HG03159 (cell line): ENCODE results near the gene RAPGEF5.

Experiments
- ATAC-seq: cut with Tn5 transposase; IDR thresholded peaks from one replicate; pipeline ENCODE4 v1.9.1; 2021; ENCODE audit warnings: mild to moderate bottlenecking, moderate library complexity; ENCODE audit not compliant: unreplicated experiment

RAPGEF5 gene

GRCh38 chr7:22229148-22229547, 127.8 kb downstream of the RAPGEF5 start:
- no peak for ATAC-seq

DNA sequence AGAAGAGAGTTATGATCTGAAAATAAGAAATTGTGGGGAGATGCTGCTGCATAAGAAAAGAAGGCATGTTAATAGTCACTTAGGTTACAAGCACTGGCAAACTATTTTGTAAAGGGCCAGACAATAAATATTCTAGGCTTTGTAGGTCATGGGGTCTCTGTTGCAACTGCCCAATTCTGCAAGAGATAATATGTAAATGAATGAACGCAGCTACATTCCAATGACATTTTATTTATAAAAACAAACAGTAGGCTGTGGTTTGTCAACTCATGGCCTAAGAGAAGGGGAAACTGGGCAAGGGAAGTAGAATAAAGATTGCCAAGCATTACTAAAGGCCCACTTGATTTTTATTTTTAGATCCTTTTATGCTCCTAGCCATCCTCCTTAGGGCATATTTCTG, 133.1 kb downstream of the RAPGEF5 start:
- ATAC-seq = no peak

DNA sequence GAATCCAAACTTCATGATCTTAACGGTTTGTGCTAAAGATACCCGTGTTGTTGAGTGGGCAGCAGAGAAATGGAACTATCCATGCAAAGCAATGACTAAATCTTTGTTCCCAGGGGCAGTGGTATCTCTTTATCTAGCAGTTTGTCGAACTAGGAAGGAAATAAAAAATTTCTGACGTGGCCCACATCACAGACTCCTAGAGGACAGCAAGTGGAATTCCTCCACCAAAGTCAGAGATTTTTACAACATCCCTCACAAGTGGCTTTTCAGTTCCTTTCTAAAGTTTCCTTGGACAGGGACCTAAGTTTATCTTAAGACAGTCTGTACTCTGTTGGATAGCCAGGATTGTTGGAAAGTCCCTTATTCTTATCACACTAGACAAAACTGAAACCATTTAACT, 136.0 kb downstream of the RAPGEF5 start:
- ATAC-seq = no peak

DNA sequence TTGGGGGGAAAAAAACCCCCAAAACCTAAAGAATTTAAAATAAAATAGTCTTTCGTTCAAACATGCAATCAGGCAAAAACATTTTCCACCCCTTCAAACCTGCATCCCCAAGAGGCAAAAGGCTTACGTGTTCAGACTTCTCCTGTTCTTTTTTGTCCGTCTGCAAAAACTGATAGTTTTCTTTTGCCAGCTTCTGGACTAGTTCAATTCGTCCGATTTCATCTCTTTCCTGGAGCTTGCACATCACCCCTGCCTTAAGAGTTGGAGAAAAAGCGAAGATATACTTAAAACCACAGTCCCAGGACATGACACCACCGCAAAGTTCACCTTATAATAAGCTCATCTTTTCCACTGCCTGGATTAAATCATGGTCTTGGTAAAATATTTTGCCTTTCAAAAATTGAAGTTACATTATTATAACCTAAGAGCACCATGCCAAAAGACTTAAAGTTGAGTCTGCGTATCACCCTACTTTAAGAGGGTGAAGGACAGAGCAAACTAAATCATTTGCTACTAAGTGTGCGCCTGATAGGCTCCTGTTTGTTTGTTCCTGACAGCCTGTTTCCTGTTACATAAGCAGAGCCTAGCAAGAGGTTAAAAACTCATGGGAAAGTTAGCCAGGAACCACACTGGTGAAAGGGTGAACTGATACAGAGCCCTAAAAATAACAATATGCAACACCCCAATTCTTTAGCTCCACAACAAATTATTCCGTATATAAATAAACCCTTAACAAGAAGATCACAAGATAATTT, 137.0 kb downstream of the RAPGEF5 start:
- no peak for ATAC-seq

GRCh38 chr7:22219036-22219435, 137.9 kb downstream of the RAPGEF5 start:
- no peak for ATAC-seq

GRCh38 chr7:22216832-22217475, 140.0 kb downstream of the RAPGEF5 start:
- ATAC-seq = no peak

DNA sequence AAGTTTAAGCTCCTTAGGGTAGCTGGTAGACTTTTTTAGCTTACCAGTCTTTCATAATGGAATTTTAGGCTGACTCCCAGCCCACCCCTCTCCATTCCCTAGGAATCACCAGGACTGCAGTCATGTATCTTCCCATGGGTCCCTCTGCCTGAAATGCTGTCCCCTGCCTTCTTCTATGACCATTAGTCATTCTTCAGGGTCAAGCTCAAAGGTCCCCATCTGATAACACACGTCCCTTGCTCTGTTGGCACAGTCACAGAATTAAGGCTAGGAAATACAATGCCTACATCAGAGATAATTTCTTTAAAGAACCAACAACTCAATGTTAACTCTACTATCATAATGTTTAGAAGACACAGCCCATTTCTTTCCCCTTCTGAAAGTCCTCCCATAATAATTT, 140.6 kb downstream of the RAPGEF5 start:
- no peak for ATAC-seq

GRCh38 chr7:22214000-22214399, 143.0 kb downstream of the RAPGEF5 start:
- ATAC-seq = no peak

DNA sequence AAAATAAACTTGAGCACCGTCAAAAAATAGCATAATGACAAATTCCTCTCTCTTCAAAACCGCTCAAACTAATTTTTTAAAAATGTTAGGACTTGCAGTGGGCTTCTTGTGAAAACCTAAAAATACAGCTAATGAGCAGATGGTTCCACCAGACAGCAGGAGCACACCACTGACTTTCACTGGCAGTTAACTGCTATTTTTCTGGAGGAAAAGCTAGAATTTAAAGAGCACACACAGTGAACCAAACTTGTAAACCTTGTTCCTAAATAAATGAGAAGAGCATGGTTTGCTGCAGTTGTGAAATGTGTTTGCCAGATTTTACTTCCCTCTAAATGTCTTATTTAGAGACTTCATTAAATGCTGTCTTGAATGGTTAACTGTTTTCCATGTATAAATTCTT, 143.9 kb downstream of the RAPGEF5 start:
- ATAC-seq = no peak

GRCh38 chr7:22210967-22211366, 146.0 kb downstream of the RAPGEF5 start:
- ATAC-seq = no peak

- ATAC-seq = no peak
These were observed 146.6 kb downstream of the RAPGEF5 start for GRCh38 chr7:22210355-22210754.

- no peak for ATAC-seq
These were observed 148.2 kb downstream of the RAPGEF5 start for GRCh38 chr7:22208799-22209198.

DNA sequence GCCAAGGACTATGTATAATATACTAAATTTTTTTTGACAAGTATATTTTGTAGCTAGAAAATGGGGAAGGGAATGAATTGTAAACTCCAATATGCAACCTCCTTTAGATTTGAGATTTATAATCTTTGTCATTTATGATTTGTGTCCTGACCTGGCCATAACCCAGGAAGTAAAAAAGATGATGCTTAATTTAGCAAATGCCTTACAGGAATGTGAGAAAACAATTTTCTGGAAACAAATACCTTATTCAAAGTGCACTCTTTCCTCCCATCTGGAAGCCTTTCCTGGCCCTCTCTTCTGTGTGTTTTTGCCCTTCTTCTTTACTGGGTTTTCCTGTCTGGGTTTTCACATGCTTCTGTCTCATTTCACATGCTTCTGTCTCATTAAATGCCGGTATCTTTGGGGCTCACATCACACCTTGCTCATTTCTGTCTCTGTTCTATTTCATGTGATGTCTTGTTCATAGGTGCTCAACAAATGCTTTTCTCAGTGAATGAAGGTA, 149.2 kb downstream of the RAPGEF5 start:
- no peak for ATAC-seq

GRCh38 chr7:22205631-22206030, 151.3 kb downstream of the RAPGEF5 start:
- no peak for ATAC-seq

- no peak for ATAC-seq
These were observed 152.6 kb downstream of the RAPGEF5 start for GRCh38 chr7:22204312-22204711.

GRCh38 chr7:22202141-22202540, 154.8 kb downstream of the RAPGEF5 start:
- ATAC-seq = no peak

GRCh38 chr7:22201186-22201880, 155.6 kb downstream of the RAPGEF5 start:
- no peak for ATAC-seq

DNA sequence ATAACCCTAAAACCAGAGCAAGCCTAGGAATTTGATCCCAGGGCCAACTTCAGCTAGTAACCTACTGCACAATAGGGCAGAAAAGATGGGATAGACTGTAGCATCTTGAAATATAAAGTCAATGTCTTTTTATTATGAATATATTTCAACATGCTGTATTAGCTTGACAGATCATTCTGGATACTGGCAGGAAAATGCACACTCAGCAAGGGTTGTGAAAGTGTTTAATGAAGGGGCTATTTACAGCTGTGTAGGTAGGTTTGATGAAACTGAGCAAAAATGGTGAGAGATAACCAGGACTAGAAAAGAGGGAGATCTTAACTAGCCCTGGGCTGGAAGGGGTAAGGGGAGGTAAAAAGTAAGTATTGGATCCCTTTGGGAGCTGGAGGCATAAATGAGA, 156.2 kb downstream of the RAPGEF5 start:
- ATAC-seq = no peak

DNA sequence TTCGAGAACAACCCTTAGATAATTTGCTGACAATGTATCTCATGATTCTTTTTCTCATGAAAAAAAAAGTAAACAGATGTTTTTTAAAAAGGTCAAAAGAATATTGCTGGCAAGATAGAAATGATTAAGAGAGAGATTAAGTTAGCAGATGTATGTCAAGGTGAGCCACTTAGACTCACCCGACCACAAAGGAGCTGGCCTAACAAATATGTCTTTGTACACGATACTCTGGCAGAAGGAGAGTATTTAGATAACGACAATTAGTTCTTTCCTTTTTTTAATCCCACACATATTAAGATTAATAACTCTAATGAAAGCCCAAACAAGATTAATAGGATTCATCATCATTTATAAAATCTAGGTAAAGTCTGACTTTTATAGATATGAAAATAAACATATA, 156.7 kb downstream of the RAPGEF5 start:
- ATAC-seq = no peak

DNA sequence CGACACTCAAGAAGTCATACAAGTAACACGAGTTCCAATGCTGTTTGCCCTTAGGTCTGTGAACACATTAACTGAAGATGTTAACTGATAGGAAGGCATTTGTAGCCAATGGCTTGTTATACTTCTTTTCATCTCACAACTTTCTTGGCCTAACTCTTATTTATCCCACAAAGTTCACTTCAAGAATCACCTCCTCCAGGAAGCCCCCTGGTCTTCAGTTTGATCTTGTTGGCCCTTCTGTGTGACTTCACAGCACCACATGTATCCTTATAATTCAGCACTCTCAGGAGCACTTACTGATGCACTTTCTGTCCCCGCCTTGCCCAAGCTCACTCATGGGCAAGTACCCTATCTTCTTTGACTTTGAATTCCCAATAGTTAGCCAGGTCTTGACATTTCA, 159.6 kb downstream of the RAPGEF5 start:
- ATAC-seq = no peak

DNA sequence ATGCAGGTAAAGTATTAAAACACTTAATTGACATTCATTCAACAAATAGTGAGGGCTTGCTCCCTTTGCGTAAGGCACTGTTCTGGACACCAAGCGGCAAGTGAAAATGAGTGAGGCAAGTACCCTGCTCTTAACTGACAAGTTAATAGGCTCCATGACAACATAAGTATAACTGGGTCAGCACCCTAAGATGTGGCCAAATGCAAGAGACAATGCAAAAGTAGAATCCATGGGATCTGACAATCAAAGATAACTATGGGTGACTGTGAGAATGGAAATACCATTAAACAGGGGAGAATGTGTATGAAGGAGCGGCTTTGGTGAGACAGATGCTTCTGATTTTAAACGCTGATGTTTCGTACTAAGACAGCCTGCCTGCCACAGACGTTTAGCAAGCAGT, 160.5 kb downstream of the RAPGEF5 start:
- ATAC-seq = no peak
